Stimulated activated CD8-positive, alpha-beta memory T cell treated with anti-CD3 and anti-CD28 coated beads, Interleukin-12 subunit alpha, Interleukin-12 subunit beta, amount 100 ng/mL, for 24 hours (primary cell): ENCODE results near the gene FAM209A.
"Not testable (repeated sequence)": the region's sequence is repeated elsewhere in the genome, so short reads cannot be mapped to it uniquely, and the experiment has no call there.

ENCODE experiments used
- DNase-seq: peaks from one replicate; pipeline ENCODE4 v3.0.0-alpha.2; 2020; ENCODE audit errors: extremely low read depth

The FAM209A gene

GRCh38 chr20:56540415-56540814 lies 15.9 kb downstream of the FAM209A start:
- no peak for DNase-seq

- DNase-seq, result no peak
Measured at GRCh38 chr20:56542489-56543030, 18.0 kb downstream of the FAM209A start.

- no peak for DNase-seq
Measured at GRCh38 chr20:56551571-56551970, 27.0 kb downstream of the FAM209A start.

GRCh38 chr20:56552911-56553629 lies 28.5 kb downstream of the FAM209A start:
- DNase-seq, result no peak

- DNase-seq, result no peak
Measured at GRCh38 chr20:56554869-56555268, 30.3 kb downstream of the FAM209A start.

GRCh38 chr20:56558968-56559367 lies 34.4 kb downstream of the FAM209A start:
- no peak for DNase-seq

GRCh38 chr20:56564526-56564925 lies 40.0 kb downstream of the FAM209A start:
- not testable (repeated sequence) for DNase-seq

- DNase-seq, result no peak
Measured at GRCh38 chr20:56565511-56565910, 41.0 kb downstream of the FAM209A start.

GRCh38 chr20:56566621-56567020 lies 42.1 kb downstream of the FAM209A start:
- no peak for DNase-seq

- DNase-seq, result no peak
Measured at GRCh38 chr20:56570832-56571231, 46.3 kb downstream of the FAM209A start.

- DNase-seq, result no peak
Measured at GRCh38 chr20:56572172-56572571, 47.6 kb downstream of the FAM209A start.

- DNase-seq, result no peak
Measured at GRCh38 chr20:56573986-56574385, 49.4 kb downstream of the FAM209A start.

- DNase-seq, result no peak
Measured at GRCh38 chr20:56574531-56575142, 50.1 kb downstream of the FAM209A start.

- no peak for DNase-seq
Measured at GRCh38 chr20:56575157-56575556, 50.6 kb downstream of the FAM209A start.
